GM23248 (cell line): ENCODE measurements around the gene ADRB2.

ENCODE experiments used
- EZH2 ChIP-seq: fragments of 200-600 bp; sonication (generic); IDR thresholded peaks from 2 replicates; pipeline ENCODE4 v1.6.1; 2018; ENCODE audit warnings: antibody characterized with exemption, mild to moderate bottlenecking; ENCODE audit not compliant: insufficient read depth, poor library complexity, severe bottlenecking
- EZH2phosphoT487 ChIP-seq: fragments of 200-600 bp; sonication (generic); IDR thresholded peaks from 2 replicates; pipeline ENCODE4 v1.6.1; 2018; ENCODE audit warnings: antibody characterized with exemption, moderate library complexity, mild to moderate bottlenecking, low read depth; ENCODE audit not compliant: insufficient read depth

DNA sequence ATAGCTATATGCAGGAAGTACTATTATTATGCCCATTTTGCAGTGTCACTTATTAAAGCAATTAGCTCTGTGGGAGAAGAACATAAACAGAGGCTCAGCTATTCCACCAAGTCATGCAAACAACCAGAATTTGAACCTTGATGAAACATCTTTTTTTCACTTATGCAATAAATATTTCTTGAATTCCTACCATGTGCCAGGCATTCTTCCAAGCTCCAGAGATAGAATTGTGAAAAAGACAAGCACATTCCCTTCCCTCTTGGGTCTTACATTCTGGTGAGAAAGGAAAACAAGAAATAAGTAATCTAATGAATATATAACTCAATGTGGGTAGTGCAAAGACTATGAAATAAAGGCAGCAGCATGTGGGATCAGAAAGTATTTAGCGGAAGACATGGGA, 32.1 kb upstream of the ADRB2 start:
- no peak for TF ChIP-seq EZH2
- TF ChIP-seq EZH2phosphoT487: no peak
